Middle frontal gyrus (tissue), 1 donor: ENCODE results near the gene CORO7.
"Not testable (repeated sequence)": the region's sequence is repeated elsewhere in the genome, so short reads cannot be mapped to it uniquely, and the experiment has no call there.

Experiments
- DNase-seq: peaks from one replicate; pipeline ENCODE4 v3.0.0-alpha.2; 2015; ENCODE audit warnings: low spot score; ENCODE audit errors: extremely low spot score

Gene CORO7

DNA sequence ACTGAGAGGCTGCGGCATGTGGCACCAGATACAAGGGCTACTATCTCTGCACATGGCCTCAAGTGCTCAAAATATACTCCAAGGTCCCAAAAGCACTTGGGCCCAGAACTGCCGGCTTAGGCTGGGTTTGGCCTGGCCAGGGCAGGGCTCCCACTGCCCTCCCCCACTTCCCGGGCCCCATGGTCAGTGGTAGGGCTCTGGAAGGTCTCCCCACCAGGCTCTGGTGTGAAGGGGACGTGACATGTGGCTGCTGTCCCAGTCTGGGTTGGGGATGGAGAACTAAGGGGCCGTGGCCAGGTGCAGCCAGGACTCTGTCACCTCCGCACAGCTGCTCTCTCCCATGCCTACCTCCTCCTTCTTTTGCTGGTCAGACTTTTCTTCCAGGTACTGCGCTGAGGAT, 59.6 kb downstream of the CORO7 start:
- DNase-seq, result no peak

DNA sequence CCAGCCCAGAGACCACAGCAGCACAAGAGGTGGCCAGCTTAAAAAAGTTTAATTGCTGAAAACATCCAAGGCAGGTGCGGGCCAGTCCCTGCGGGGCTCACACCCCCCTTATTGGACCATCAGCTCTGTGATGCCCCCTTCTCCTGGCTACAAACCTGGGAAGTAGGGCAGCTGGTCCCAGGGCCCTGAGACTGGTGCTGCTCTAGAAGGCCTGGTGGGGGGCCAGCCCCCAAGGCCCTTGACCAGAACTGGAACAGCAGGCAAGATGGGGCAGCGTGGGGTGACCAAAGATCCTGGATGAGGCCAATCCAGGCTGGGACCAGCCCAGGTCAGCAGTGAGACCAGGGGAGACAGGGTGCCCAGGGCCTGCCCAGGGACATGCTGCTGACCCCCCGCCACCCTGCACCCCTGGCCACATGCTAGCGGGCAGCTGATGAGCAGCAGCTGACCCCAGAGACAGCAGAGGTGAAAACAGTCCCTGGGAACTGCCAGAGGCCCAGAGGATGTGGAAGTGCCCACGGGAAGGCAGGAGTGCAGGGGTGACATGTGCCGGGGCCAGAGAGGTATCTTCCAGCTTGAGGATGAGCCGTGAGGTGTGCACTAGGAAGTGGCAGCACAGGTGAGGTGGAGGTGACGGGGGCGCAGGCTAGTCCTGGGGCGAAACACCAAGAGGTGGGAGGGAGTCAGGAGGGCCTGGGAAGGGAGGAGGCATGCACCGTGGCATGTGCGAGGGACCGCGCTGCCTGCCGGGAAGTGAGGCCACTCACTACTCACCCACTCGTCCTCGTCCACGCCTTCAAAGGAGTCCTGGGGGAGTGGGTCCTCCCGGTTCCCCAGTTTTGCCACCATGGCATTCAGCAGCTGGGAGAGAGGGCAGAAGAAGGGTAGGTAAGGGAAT, 61.6 kb downstream of the CORO7 start:
- no peak for DNase-seq

DNA sequence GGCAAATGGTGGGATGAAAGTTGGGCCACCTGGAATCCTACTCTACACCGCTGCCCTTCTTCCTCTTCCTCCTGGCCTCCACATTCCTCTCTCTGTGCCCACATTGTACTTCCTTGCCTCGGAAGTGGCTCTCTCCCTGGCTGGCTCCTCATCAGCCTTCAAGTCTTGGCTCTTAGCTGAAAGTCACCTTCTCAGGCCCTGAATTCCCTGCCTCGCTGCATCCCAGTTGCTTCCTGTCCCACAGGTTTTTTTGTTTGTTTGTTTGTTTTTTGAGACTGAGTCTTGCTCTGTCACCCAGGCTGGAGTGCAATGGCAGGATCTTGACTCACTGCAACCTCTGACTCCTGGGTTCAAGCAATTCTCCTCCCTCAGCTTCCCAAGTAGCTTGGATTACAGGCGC, 62.7 kb downstream of the CORO7 start:
- no peak for DNase-seq

DNA sequence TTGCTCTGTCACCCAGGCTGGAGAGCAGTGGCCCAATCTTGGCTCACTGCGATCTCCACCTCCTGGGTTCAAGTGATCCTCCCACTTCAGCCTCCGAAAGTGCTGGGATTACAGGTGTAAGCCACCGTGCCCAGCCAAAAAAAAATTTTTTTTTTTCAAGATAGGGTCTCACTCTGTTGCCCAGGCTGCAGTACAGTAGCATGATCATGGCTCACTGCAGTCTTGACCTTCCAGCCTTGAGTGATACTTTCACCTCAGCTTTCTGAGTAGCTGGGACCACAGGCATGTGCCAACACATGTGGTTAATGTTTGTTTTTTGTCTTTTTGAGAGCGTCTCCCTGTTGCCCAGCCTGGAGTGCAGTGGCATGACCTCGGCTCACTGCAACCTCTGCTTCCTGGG, 63.6 kb downstream of the CORO7 start:
- DNase-seq, result no peak

DNA sequence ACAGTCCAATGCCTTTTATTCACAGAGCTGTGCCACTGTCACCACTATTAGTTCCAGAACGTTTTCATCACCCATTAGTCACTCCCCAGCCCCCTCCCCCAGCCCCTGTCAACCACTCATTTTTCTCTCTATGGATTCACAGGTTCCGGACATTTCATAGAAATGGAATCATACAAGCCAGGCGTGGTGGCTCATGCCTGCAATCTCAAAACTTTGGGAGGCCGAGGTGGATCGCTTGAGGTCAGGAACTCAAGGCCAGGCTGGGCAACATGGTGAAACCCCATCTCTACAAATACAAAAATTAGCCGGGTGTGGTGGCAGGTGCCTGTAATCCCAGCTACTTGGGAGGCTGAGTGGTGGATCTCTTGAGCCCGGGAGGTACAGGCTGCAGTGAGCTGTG, 64.5 kb downstream of the CORO7 start:
- no peak for DNase-seq

DNA sequence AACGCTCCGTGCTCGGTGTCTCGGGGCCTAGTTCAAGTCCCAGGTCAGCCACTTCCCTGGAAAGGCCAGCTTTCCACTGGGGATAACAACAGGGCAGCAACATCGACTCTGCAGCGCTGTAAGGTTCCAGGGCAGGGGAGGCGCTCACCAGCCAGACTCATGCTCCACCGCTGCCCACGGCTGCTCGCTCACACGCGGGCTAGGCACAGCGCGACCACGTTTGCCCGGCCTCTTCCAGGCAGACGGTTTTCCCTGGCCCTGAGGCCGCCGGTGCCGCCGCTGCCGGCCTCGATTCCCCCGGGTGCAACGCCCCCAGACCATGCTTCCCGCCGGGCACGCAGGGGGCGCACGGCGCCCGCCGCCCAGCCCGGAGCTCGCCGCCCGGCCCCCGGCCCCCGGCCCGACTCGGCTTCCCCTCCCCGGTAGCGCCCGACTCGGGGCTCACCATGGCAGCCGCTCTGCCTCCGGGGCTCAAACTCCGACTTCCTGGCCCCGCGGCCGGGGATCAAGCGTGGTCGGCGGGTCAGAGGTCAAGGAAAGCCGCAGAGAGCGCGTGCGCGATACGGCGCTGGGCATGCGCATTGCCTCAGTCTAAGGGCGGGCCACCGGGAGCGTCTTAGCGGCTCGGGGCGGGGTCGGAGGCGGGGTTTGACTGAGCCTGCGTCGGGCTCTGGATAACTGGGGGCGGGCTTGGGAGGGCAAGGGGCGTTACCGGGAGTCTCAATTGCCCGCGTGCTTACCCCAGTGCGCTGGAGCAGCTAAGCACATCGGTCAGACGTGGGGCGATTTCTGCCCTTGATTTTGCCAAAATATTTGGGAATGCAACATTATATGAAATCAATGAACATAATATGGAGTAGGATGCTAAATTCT, 65.4 kb downstream of the CORO7 start, which contains the start of gene PAM16:
Gene PAM16 (minus strand): TSS at position 535 of the 873 bp plus-strand sequence. CDS start 87 bp downstream, at position 448.
- peak; percentile 87 for DNase-seq

DNA sequence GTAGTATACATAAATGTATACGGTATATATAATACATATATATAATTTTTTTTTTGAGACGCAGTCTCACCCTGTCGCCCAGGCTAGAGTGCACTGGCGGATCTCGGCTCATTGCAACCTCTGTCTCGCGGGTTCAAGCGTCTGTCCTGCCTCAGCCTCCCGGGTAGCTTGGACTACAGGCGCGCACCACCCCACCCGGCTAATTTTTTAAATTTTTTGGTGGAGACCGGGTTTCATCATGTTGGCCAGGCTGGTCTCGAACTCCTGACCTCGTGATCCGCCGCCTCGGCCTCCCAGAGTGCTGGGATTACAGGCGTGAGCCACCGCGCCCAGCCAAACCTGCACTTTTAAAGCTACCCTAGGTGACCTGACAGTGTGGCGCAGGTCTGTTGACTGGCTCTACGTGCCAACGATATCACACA, 66.0 kb downstream of the CORO7 start:
- no peak for DNase-seq

DNA sequence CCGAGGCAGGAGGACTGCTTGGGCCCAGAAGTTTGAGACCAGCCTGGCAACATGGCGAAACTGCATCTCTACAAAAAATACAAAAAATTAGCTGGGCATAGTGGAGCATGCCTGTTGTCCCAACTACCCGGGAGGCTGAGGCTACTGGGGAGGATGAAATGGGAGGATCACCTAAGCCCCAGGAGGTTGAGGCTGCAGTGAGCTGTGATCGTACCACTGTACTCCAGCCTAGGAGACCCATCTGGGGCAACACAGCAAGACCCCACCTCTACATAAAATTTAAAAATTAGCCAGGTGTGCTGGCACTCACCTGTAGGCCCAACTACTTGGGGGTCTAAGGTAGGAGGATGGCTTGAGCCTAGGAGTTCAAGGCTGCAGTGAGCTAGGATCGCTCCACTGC, 67.1 kb downstream of the CORO7 start:
- DNase-seq, result no peak

DNA sequence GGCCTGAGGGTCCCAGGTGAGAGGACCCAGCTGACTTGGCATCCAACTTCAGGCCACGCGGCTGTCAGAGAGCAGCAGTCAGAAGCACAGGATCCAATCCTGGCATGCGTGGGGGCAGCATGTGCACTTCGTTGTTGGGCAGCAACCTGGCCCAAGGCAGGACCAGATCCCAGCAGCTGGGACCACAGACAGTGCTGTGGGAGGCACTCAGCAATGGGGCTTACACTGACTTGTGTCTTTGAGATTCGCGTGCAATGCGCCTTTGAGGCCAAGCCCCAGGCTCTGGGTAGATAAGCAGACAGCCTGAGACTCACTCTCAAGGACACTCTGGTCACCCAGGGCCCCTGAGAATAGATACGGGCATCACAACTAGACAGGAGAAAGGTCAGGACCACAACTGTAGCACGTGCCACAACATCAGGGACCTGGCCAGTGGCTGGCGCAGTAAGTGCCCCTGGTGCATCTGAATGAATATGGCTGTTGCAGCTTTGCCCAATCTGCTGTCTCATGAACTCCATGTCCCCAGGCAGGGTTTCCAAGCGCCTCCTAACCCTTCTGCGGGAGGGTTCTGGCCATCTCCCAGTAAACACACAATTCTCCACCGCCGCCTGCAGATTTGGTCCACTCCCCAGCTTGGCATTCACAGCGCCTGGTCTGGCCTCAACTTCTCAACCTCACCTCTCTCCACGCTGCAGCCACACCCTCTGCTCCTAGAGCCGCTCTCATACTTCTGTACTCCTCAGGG, 68.5 kb downstream of the CORO7 start:
- no peak for DNase-seq

DNA sequence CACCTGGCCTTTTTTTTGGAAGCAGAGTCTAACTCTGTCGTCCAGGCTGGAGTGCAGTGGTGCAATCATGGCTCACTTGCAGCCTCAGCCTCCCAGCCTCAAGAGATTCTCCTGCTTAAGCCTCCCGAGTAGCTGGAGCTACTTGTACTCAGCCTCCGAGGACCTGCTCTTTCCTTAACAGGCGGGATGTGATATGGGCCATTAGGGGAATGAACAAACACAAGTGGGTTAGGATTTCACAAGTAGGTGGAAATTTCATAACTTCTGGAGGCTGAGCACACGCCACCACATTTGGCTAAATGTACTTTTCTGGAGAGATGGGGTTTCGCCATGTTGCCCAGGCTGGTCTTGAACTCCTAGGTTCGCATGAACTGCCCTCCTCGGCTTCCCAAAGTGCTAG, 69.4 kb downstream of the CORO7 start:
- no peak for DNase-seq

DNA sequence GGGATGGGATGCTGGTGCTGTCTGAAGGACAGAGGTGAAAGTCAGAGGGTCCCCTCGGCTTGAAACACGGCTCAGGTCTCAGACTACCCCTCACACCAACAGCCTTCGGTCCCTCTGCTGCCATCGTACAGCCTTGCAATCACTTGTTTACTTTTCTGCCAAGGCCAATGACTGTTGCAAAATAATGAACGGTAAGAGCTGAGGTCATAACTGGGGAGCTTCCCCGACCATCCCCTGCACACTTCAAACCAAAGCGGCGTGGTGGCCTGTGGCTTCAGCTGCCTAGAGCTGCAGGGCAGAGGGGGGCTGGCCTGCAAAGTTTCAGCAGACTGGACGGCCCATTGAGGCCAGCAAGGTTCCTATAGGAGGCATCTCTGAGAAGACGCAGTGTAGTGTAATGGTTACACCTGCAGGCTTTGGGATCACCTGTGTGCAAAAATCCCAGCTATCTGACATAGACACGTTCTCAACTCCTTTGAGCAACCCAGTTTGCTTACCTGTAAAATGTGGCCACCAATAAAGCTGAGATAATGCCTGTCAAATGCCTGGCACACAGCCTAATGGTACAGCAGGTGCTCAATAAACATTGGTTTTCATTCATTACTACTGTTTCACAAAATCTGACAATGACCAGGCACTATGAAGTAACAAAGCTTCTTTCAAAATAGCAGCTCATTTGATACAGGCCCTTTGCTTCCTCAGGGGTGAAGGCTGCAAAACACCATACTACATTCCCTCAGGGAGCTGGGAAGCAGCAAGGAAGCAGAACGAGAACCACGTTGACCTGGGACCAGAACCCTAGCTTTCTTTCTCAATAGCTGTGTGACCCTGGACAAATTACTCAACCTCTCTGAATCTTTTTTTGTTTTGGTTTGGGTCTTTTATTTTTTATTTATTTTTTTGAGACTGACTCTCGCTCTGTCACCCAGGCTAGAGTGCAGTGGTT, 70.3 kb downstream of the CORO7 start:
- no peak for DNase-seq

DNA sequence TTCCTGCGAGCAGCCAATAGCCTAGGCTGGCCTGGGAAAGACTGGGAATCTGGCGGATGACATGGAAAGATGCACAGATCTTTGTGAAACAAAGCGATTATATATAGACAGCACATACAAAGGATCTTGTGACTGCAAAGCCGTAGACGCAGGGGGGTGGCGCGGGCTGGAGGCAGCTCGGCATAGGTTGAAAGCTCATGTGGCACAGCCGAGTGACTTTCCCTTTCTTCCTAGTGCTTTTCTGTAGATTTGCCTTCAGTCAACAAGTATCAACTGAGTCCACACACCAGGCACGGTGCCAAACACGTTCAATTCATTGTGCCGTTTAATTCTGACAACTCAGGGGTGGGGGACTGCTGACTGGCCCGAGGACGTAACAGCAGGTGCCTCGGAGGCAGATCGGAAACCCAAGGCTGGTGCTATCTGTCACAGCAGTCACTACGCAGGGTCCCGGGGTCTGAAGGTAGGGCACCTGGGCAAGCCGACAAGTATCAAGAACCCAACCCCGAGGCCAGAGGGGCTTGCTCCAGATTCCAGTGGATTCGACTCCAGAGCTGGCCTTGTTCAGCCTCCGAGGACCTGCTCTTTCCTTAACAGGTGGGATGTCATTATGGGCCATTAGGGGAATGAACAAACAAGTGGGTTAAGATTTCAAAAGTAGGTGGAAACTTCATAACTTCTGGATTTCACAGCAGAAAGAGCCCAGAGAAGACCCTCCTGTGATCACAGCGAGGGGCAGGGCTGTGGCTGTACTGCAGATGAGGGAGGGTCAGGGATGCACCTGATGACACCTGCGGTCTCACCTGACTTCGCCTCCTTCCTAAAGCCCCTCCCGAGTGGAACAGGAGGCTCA, 71.2 kb downstream of the CORO7 start:
- DNase-seq, result peak; percentile 63

DNA sequence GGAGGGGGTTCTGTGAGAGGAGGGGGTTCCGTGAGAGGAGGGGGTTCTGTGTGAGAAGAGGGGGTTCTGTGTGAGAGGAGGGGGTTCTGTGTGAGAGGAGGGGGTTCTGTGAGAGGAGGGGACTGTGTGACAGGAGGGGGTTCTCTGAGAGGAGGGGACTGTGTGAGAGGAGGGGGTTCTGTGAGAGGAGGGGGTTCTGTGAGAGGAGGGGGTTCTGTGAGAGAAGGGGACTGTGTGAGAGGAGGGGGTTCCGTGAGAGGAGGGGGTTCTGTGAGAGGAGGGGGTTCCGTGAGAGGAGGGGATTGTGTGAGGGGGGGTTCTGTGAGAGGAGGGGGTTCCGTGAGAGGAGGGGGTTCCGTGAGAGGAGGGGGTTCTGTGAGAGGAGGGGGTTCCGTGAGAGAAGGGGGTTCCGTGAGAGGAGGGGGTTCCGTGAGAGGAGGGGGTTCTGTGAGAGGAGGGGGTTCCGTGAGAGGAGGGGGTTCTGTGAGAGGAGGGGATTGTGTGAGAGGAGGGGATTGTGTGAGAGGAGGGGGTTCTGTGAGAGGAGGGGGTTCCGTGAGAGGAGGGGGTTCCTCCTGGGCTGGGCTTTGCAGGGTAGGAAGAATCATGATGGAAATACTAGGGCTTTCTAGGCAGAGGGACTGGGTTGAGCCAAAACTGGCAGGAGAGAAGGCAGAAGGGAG, 72.0 kb downstream of the CORO7 start:
- DNase-seq, result not testable (repeated sequence)

DNA sequence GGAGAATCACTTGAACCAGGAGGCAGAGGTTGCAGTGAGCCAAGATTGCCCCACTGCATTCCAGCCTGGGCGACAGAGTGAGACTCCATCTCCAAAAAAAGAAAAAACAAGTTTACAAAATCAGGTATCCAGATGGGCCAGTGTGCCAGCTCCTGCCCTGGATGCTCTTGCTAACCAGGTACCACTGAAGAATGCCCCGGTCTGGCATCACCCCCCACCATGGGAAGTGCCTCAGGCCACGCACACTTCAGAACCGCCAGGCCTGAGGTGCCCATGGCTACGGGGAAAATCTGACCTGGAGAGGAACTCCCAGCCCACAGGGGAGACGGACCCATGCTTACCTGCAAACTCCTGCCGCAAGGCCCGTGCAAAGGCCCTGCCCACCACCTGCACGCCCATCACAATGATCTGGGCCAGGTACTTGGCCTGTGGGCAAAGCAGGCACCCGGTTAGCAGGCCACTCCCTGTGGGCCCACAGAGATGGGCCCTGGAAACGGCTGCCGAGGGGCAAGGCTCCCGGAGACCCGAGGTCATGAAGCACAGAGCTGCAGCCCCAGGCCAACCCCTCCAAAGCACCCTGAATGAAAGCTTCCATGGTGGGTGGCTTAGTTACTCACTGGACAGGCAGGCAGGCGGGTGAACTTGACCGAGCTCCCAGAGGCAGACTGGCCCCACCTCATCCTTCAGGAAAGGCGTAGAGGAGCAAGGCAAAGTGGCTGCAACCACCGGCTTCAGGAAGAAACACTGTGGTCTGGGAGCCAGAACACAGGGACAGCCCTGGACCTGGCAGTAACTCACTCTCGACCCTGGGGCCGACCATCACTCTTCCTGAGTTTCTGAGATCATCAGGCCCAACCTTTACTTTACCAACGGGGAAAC, 73.3 kb downstream of the CORO7 start:
- no peak for DNase-seq

DNA sequence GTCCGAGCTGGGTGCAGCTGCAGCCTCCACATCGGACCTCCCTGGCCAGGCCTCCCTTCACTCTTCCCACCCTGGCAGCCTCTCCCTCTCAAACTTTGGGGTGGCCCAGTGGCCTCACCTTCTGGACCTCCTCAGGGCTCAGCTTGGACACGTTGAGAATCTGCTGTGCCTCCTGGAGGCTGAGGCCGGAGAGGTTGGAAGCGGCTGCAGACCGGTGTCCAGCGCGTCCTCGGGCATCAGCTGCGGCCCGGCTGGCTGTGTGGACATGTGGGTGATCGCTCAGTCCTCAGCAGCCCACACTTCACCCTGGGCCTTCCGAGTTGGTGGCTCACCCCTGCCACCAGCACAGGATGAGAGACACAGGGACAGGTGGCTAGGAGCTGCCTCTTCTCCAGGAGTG, 75.1 kb downstream of the CORO7 start:
- no peak for DNase-seq

DNA sequence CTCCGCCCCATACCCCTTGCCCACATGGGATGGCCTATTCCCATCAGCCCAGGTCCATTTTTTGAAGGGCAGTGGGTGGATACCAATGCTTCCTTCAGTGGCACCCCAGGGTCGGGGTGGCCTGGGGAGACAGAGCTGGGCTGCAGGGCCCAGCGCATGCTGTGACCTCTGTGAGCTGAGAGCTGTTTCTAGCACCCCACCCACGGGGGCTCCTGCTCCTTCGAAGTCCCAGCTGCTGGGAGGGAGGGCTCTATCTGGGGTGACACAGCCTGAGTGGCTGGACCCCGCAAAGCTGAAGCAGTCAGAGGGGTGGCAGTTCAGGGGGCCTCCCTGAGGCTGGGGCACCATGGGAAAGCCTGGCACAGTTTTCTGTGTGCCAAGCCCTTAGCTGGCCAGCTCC, 76.0 kb downstream of the CORO7 start:
- no peak for DNase-seq

DNA sequence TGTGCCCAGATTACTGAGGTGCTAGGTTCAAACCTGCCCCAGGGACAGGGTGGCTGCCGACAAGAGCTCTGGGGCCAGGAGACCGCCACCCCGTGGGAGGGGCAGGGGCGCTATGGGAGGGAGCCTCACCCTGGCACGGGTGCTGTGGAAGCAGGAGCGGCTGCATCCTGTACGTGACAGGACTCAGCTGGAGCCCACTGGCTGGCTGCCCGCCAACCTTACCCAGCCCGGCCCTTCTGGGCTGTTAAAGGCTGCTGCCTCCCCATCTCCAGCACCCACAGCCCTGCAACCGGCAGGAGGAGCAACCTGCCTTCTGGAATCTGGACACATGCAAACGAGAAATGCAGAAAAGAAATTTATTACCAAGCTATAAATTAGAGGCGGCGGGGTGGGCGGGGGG, 76.5 kb downstream of the CORO7 start:
- DNase-seq, result no peak

DNA sequence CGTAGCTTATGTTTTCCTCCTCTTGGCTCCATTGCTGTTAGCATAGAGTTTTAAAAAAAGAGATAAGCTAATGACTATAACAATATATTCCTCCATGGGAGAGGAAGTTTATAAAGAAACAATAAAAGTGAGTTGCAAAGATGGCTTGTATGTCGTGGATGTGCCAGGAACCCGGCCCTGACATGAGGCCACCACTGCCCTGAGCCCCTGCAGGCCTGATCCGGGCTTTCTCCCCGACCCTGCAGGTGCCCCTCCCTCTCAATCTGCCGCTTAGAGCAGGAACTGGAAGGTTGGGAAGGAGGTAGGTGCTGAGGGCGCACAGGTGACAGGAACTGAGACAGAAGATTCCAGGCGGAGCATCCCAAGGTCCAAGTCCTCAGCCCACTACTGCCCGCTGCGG, 76.9 kb downstream of the CORO7 start:
- DNase-seq, result no peak
